COLO829 (cell line): Measurements from ENCODE around the gene DSG1.
"Not testable (repeated sequence)": the region's sequence is repeated elsewhere in the genome, so short reads cannot be mapped to it uniquely, and the experiment has no call there.

Source experiments
- DNase-seq: peaks from one replicate; pipeline ENCODE4 v3.0.0; 2012; ENCODE audit warnings: low spot score

The DSG1 gene

DNA sequence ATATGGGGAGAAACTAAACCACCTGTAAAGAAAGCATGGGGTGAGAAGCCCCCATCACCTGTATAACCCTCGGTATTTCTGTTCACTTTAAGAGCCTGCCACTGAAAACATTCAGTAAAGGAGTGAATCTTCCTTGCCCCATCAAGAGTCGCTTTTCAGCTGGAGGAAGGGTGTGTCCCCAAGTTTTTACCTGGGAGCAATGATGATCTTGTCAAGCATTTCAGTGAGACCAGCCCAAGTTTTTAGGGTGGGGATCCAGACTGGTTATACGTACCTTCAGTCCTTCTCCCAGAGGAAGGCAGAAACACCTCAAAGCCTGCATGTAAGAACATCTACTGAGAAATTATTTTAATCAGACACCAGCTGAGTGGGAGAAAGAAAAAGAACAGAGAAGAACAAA, at the start of gene DSG1:
Gene DSG1, plus strand, starts transcription at position 301 of the 400 bp plus-strand sequence. CDS start 141 bp downstream, outside the sequence.
- no peak for DNase-seq

DNA sequence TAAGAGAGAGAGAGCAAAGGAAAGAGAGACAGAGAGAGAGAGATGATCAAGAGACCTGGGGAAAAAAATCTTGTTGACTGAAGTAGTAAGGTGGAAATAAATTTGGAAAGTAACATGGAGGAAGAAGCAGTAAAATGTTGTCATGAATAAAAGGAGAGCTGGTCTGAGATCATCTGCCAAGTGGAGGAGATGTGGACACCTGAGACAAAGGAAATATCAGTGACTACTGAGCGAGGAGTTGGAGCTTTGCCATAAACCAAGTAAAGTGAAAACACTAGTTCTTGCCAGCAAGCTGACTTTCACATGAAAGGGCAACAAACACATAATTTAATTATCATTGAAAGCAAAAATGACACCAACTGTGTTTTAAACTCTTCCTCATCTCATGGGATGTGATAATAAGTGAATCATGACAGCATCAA, 49.0 kb upstream of the DSG1 start:
- DNase-seq: no peak

DNA sequence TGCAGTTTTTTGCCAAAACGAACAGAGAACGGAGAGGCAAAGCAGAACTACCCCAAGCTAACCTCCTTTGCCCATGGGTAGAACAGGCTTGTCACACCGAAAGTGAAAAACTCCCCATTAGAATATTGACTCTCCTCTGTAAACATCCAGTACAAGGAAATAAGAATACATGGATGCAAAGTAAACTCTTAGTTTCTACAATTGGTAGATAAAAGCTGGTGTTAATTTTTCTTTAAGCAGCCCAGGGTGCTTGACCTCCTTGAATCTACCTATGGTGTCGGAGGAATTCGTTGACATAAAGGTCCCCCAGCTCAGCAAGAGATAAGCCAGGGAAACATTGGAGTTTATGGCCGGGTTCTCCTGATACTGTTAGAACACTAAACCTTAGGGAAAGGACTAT, 48.4 kb upstream of the DSG1 start:
- no peak for DNase-seq

DNA sequence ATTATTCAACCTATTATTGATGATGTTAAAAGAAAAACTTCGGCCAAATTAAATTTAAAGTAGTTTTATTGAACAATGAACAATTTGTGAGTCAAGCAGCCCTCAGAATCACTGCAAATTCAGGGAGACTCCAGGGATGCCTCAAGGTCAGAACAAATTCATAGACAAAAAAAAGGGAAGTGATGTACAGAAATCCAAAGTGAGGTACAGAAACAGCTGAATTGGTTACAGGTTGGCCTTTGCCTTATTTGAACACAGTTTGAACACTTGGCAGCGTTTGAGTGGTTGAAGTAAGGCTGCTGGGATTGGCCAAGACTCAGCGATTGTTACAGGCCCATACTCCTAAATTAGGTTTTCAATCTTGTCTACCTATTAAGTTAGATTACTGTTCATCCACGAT, 47.4 kb upstream of the DSG1 start:
- DNase-seq: no peak

DNA sequence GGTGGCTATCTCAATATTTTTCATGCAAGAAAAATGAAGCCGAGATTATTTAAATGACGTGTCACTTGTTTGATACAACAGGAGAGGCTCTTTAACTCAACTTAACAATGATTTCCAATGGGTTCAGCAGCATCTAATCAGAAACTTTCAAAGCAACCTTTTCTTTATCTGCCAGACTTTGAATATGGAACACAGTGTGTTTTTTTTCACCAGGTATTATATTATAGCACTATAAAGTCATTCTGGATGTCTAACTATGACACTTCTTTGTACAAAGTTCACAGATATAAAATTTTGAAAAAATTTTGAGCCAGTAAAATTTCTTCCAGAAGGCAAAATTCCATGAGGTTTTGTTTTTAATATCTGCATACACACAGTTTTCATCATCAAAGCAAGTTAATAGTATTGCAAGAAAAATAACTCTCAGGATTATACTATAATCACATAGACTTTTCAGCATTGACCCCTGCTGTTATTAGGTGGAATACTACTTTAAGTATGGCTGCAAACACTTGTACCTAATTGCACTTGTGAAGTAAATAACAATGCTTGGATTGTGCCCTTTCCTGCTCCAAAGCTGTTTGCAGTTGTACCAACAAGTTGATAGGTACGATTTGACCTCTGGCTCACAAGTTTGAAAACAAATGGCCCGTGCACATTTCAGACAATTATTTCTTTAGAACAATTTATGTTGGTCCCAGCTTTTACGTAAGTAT, 44.0 kb upstream of the DSG1 start:
- DNase-seq: no peak

DNA sequence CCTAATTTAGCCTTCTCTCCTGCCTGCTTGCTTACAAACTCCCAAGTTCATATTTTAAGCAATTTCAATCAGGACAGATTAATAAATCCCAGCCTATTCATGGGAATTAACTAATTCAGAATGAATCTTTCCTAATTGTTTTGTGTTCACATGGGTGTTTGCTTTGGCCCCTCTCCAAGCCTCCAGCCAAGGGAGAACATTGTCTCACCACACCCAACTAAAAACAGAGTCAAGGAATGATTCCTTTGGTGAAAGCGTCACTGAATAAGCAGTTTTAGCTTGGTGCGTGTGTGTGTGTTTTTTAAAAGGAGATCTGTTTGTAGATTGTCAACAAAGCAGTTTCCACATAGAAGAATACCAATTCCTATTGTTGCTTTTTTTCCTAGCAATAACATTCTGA, 43.0 kb upstream of the DSG1 start:
- DNase-seq: no peak

DNA sequence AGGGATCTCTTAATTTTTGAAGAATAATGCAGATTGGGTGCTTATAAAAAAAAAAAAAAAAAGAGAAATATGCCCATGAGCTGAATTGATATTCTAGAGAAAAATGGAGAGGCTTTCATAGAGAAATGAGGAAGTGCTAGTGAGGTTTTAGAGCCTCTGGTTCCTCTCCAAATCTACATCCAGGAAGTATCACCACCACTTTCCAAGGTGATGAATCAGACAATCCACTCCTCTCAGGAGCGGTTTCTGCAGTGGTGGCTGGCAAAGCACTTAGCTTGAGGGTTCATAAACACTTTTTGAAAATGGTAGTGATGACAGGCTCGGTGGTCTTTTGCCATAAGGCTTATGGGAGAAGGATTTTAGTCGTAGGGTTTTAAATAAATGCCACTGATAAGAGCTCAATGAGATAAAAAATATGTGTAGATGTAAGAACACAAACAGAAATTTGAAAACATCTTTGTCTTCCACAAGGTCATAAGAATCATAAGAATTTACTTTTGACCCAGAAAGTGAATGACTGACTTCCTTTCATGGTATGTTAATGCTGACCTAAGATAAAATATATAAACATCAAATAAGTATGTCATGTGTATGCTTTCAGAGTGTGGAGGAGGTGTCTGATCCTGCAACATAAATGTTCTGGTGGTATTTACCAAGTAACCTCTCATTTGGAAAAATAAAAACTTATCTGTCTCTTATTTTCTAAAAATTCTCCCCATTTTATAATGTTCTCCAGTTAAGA, 42.1 kb upstream of the DSG1 start:
- DNase-seq: no peak

DNA sequence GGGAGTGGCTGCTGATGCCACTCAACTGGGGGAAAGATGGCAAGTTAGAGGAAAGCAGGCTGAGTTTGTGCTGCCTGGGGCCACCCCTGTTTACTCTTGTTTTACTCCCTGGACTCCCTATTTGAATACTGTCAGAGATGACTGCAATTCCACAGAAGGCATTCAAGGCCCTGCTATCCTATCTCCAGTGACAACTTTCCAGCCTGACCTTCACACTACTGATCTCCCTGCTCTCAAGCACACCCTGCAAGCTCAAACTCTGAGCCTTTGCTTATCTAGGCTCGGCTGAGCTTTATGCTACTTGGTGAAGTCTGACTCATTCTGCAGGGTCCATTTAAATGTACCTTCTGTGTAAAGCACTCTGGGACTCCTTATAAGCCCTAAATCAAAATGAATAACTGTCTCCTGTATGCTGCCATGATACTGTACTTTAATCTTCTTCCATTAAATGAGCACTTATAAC, 39.3 kb upstream of the DSG1 start:
- no peak for DNase-seq

DNA sequence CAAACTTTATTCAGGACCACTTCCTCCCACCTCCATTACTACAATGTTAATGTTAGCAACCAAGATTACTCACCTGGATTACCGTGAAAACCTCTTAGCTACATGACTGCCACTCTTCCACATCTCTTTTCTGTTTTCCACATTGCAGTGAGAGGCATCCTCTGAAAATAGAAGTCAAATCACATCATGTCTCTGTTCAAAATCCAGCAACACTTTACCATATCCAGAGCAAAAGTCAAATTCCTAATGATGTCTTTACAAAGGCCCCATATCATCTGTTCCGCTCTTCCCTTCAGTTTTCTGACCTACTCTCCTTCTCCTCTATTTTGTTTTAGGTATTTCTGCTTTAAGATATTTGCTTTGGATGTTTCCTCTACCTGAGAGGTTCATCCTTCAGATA, 37.5 kb upstream of the DSG1 start:
- DNase-seq: no peak

DNA sequence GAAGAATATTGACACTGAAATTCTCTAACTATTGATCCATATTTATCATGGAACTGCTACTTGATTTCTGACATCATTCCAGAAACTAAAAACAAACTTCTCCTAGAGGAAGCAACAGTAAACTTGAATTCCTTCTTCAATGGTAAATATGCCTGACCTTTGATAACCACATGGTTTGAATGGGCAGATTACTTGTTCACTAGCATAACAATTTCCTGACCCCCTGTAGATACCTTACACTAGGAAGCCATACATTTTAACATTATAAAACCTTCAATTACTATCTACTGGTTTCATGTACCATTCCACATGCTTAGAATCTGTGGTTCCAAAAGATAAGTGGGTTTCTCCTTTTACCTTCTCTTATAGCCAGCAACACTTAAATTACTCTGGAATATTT, 36.5 kb upstream of the DSG1 start:
- no peak for DNase-seq

DNA sequence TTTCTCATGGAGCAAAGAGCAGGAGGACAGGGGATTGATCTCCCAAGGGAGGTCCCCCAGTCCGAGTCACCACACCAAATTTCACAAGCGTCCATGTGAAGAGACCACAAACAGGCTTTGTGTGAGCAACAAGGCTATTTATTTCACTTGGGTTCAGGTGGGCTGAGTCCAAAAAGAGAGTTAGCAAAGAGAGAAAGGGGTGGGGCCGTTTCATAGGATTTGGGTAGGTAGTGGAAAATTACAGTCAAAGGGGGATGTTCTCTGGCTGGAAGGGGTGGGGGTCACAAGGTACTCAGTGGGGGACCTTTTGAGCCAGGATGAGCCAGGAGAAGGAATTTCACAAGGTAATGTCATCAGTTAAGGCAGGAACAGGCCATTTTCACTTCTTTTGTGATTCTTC, 28.5 kb upstream of the DSG1 start:
- DNase-seq: not testable (repeated sequence)

DNA sequence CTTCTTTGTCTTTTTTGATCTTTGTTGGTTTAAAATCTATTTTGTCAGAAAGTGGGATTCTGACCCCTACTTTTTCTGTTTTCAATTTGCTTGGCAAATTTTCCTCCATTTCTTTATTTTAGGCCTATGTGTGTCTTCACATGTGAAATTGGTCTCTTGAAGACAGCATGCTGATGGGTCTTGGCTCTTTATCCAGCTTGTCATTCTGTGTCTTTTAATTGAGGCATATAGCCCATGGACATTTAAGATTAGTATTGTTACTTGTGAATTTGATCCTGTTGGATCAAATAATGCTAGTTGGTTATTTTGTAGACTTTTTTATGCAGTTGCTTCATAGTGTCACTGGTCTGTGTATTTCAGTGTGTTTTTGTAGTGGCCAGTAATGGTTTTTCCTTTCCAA, 26.3 kb upstream of the DSG1 start:
- DNase-seq: no peak

DNA sequence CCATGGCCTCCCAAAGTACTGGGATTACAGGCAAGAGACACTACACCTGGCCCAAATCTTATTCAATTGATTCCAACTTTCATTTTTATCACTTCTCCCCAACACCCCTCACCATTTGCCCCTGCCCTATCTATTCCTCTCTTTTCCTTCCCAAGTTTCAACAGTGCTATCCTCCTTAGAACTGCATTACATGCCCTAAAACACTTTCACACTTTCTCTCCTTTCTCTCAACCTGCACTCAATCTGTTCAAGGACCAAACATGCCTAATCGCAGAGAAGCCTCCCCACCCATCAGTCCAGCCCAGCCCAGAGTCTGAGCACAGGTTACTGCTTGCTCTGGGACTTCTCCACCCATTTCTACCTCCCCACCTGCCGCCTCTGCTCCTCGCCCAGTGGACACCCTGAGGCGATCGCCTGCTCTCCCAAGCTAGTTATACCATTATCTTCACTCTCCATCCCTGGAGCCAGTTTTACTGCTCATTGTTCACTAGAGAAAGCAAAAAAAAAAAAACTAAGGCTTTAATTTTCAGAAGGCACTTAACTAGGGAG, 23.7 kb upstream of the DSG1 start:
- DNase-seq: no peak

DNA sequence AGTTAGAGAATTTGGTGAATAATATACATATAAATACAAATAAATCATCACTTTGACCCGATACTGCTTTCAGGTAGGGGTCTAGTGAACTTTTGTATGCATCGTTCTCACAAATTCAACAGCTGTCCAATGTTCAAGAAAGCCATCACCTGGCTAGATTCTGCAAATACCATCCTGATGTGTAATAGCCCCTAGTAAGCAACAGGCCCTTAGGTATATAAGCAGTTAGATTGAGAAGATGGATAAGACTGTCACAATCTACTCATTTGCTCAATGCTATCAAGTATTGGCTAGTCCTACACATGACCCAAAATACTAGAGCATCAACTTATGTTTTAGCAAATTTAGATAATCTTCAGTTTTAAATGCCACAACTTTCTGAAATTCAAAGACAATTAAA, 20.7 kb upstream of the DSG1 start:
- DNase-seq: no peak

DNA sequence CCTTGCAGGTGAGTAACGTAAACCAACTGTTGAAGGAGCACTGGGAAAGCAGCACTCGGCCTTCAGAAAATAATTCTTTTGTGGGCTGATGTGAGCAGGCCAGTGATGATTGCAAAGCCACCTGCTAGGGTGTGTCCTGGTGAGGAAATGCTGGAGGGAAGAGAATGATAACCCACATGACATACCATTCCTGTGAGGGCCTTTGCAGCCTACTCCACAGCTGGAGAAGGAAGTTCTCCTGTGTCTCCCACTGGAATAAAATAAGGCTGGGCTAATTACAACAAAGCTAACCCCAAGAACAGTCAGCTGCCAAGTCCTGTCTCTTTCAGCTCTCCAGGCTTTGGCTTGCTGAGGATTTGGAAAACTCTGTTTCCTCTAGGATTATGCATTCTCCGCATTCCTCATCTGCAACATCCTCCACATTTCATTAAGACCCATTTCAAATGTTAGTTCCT, 16.7 kb upstream of the DSG1 start:
- no peak for DNase-seq

DNA sequence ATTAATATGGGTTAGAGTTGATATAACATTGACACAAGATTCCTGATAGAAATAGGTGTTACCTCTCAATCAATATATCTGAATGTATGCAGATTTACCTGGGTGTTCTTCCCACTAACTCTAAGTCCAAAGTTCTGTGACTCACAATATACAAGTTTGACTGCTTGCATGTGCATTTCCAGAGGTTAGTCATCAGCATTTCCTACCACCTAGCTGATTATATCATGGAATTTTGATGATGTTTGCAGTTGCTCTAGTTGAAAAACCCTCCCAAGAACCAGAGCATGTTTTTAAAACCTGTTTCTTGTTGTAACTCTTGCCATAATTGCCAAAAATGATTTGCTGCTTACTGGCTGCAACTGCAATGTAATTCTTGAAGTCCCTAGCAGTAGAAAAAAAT, 15.0 kb upstream of the DSG1 start:
- DNase-seq: no peak

DNA sequence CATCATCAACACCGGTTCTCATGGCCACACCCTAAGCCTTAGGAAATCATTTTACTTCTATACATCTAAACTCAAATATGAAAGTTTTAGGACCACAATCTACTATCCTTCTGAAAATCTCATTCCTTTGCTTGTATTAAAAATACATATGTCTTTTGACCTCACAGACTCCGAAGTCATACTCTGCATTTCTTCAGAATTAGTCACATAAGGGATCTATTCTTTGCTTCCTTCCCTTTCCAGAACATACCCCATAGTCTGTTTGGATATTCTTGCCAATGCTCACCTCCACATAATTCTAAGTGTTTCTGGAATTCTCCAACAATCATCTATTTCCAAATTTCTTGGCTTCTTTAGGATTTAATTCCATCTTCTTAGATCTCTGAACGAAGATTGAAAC, 14.2 kb upstream of the DSG1 start:
- DNase-seq: no peak

DNA sequence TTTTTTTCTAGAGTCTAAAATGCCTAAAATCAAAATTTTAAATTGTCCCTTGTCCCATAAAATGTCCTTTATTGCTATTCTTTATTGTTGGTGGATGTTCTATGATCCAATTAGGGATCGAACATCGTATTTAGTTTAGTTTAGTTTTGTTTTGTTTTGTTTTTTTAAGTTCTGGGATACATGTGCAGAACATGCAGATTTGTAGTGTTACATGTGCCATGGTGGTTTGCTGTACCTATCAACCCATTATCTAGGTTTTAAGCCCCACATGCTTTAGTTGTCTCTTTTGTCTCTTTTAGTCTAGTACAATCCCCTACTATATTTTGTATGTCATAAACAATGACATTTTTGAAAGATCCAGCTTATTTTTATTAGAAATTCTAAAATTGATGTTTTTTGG, 8.8 kb upstream of the DSG1 start:
- DNase-seq: no peak

DNA sequence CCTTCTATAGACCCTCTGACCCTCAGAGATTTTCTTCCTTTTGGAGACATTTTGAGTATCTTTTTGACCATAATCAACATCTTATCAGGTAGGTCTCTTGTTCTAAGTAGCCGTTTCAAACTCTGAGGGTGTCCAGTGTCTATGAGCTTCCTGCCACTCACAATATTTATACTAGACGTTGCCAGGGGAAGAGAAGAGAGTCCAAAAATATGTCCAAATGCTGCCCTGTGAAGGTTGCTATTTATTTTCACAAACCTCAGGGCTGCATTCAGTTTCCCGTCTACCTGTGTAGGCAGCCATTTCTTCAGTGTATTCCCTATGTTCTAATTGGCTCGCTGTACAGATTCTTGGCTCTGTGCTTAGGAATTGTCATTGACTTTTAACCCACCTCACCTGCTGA, 986 bp upstream of the DSG1 start:
- no peak for DNase-seq

DNA sequence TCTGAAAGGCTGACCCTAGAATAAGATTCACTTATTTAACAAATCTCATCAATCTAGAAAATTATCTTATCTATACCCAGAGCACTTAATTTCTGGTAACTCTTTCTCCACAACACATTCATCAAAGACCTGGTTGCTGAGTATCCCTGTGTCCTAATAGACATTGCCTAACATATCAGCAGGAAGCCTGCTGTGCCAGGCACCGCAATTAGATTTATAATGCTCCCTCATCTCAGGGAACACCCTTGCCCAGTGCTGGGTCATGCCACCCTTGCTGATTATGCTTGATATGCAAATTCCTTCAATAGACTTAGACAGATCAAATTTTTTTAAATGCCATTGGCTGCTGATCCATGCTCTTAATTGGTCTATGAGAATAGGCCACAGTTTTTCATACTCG, 3.8 kb downstream of the DSG1 start:
- DNase-seq: no peak

DNA sequence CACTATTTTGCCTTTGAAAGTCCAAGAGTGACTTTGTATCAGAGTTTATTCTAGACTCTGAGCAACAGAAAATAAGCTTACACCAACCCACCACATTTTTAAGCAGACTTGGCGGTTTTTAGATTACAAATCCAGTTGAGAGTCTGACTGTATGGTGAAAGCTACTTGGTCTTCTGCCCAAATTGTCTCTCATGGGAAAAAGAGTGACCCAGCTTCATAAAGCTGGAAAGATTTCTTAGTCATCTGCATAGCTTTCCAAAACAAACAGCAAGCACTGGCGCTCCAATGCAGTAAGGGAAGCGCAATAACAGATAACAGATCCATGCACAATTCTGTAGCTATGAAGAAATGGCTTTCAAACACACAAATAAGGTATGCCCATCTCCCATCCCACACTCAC, 7.1 kb downstream of the DSG1 start:
- no peak for DNase-seq

DNA sequence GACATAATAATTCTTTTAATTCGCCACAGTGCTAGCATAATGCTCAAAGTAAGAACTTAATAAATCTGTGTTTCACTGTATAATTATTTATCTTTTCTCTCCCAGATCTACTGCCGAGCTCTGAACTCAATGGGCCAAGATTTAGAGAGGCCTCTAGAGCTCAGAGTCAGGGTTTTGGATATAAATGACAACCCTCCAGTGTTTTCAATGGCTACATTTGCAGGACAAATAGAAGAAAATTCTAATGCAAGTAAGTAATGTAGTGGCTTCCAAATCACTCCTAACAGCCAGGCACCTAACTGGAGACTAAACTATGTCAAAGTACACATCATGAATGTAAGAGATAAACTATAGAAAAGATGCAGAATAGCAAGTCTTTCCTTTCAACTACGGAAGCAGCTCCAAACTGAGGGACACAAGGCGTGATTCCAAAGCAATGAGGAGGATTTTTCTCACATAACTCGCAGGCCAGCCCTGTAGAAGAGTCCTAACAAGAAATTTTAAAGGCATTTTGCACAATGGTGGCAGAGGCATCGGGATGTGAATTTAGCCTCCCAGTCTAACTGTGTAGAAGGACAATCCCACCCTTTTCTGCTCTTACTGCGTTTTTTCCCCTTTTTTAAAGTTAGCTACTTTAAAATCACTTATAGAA, 12.0 kb downstream of the DSG1 start:
- DNase-seq: no peak

DNA sequence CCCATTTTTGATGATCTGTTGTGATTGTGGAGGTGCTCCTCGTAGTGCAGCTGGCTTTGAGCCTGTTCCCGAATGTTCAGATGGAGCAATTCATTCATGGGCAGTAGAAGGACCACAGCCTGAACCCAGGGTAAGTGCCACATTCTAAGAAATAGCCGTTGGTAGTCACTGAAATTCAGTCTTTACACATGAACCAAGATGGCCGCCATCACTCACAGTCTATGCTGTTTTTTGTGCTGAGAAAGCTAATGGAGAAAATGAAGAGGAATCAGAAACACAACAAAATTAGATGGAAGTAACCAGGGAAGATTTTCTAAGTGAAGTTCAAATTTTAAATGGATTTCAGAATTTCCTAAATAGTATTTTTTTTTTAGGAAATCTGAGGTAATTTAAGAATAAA, 25.5 kb downstream of the DSG1 start:
- no peak for DNase-seq
